ENCODE measurements around the gene TOR4A.

The TOR4A gene

DNA sequence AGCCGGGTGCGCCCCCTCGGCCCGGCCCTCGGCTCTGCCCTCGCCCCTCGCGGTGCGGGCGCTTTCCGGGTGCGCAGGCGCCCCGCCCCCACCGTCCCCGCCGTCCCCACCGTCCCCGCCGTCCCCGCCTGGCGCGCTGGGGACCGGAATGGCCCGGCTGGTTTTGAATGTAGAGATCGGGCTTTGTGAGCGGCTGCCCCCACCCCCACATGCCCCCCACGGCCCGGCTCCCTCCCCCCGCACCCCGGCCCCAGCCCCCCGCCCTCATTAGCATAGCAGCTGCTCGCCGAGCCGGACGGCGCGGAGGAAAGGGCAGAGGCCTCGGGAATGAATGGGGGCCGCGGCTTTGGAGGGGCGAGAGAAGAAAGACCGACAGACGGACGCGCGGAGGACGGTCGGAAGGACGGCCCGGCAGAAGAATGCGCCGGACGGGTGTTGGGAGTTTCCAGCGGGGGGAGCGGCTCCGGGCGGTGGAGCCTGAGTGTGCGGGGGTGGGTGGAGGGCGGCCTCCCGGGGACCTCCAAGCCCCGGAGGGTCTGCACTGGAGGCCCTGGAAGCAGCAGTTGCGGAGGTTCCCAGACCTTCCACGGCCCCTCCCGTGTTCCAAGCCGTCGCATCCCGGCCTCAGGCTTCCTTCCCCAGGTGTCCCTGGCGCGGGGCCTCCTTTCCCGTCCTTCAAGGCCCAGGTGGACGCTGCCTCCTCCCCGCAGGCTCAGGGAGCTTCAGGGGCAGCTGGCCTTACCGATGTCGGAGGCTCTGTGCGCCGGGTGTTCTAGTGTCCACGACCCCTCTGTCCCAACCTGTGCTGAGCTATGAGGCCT is 18.5 kb downstream of the TOR4A start:
- DNase-seq (ENCODE audit: low spot score), result no peak

DNA sequence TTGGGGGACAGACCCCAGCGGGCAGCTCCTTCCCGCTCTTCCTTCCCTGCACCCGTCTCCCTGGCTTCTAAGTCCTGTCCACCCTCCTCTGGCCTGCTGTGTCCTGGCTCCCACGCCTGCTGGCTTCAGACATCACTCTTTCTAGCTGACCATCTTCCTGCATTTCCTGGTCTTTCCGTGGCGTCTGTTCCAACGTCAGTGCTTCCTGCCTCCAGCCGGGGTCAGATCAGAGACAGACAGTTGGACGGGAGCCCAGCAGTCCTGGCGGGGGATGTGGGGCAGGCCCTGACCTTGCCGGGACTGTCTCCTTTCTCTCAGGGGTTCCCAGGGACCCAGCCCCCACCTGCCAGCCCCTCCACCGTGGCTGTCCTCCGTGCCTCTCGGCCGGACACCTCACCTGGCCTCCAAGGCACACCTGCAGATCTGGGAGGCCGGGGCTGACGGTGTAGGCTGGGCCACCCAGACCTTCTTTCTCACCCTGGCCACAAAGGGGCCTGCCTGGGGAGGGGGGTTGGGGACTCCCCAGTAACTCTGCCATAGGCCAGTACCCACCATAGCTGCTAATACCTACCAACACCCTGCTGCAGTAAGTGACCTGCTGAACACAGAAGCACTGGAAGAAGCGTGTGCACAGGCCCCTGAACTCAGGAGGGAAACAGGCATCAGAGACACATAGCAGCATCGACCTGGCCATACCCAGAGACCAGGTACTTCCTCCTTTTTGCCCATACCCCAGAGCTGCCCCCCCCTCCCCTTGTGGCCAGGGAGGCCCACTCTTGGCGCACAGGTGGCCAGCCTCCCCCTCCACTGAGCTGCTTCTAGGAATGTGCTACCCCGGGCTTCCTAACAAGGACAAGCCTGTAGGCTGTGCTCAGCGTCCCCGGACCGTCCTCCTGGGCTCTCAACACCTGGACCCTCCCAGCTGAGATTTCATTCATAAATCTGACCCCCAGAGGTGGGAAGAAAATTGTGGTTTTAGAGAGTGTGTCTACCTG is 19.4 kb downstream of the TOR4A start:
- peak; percentile 69 for DNase-seq (ENCODE audit: low spot score)

DNA sequence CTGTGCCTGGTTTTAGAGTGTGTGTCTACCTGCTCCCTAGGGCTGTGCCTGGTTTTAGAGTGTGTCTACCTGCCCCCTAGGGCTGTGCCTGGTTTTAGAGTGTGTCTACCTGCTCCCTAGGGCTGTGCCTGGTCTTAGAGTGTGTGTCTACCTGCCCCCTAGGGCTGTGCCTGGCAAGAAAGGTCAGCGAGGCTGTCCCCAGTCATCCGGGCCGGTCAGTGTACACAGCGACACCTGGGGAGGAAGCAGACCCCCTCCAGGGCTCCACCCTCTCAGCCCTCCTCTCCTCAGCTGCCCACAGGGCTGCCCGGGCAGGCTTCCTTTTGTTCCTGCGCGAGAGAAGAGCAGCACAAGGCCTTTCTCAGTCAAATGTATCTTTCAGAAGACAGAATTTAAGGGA is 20.4 kb downstream of the TOR4A start:
- no peak for DNase-seq (ENCODE audit: low spot score)

DNA sequence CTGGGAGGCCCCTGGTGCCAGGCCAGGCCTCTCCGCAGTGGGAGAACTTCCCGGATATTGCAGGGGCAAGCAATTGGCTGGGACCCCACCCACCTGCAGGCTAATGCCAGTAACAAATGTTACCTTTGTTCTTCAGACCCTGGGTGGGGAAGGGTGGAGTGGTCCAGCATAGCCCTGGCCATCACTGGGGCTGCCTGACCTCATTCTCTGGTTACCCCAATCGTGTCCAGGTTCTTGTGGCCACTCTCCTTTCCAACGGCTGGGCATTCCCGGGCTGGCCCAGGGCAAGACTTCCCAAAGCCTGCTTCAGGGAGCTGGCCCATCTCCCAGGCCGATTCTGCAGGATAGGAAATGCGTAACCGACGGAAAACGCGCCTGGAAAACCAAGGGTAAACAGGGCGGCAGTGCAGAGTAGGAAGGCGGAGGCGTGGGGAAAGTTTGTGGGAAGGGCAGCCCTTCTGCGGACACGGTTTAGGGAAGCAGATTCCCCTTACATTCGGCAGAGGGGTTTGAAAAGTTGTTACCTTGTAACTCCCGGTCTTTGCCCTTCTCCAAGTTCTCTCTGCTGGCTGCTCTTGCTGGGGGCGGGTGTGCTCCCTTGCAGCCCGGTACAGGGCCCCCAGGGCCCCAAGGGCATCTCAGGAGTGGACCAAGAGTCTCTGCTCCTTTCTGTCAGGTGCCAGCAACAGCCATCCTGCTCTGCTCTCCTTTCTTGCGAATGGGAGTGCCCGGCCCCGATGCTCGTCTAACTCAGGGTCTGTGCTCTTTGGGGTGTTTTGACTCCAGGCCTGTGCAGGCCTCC is 21.1 kb downstream of the TOR4A start:
- DNase-seq (ENCODE audit: low spot score), result no peak

DNA sequence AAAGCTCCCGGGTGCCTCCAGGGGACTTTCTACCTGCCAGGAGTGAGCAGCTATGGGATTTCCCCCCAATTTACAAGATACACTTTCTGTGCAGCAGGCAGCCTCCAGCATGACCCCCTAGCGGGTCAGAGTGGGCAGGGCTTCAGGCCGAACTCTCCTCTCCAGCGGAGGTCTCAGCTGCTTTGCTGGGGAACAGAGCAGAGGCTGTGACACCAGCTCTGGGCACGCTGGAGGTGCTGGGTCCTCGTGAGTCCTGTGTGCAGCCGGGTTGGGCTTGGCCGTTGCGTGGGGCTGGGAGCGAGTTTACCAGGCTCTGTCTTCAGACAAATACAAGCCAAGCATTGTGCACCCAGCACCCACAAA is 21.7 kb downstream of the TOR4A start:
- no peak for DNase-seq (ENCODE audit: low spot score)

DNA sequence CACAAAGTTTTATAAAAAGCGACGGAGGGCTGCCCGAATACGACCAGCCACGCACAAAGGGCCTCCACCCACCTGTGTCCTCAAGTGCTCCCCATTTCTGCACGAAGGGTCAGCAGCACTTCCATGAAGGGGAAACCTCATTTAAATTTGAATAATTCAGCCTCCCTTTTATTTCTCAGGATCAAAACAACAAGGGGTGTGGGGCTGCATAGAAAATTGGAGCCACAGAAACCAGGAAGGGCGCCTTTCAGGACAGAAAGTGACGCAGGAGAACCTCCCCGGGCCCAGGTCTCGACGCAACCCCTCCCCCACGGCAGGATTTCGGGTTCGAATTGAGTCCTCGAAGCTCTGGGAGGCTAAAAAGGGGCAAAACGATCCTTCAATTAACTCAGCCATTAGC is 22.4 kb downstream of the TOR4A start:
- no peak for DNase-seq (ENCODE audit: low spot score)

DNA sequence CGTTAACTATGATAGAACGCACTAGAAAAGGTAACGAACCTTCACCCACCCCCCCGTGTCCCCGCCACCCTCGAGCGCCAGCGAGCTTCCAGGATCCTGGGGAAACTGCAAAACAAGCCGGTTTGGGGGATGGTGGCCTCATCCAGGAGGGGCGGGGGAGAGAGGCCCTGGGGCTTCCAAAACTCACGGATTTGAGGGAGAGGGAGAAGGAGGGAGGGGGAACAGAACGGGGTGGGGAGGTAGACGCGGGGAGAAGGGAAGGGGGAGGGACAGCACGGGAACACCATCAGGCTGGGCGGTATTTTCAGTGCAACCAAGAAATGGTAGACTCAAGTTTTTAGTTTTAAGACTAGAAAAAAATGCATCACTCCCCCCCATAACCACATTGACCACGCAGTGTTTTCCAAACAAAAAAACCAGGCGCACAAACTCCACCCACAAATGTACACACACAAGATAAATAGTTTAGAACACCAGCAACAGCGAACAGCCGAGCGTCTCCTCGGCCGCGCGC is 23.1 kb downstream of the TOR4A start:
- DNase-seq (ENCODE audit: low spot score), result no peak

DNA sequence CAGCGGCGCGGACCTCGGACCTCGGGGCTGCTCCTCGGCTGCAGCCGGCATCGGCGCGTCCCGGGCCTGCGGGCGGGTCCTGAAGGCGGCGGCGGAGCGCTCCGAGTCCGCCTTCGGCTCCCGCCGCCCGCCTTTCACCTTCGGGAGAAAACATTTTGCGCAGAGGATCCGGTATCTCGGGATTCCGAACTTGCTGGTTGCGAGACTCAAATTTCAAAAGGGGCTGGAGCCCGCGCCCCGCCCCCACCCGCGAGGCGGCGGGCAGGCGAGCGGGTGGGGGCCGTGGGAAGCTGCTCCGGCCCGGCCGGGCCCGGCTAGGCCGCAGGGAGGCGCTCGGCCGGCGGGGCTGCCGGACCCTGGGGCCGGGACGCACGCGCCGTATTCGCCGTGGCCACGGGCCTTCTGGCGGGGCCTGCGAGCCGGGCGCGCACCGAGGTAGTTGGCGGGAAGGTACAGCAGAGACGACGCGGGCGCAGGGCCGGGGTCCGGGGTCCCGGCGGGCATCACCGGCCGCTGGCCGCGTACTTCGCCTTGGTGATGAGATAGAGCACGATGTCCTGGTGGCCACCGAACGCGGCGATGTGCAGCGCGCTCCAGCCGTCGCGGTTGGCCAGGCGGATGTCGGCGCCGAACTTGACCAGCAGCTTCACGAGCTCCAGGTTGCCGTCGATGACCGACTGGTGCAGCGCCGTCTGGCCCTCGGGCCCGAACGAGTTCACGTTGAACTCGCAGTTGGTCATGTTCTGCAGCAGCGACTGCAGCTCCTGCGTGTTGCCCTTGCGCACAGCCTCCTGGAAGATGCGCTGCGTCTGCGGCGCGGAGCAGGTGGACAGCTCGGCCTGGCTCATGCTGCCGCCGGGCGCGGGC is 23.8 kb downstream of the TOR4A start:
- no peak for DNase-seq (ENCODE audit: low spot score)

DNA sequence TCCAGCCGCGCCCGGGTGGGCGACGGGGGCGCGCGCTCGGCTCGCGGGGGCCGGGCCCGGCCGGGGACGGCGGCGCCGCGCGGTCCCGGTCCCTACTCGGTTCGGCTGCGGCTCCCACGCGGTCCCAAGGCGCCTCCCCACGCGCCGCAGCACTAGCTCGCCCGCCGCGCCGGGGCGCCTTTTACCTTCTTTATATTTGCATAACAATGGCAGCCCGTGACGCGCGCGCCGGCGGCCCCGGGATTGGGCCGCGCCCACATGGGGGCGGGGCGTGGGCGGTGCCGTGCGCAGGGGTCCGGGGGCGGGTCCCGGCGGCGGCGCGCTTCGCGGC is 24.6 kb downstream of the TOR4A start, which contains the start of gene NRARP:
NRARP (minus strand) TSS at position 154 of the 331 bp plus-strand sequence. CDS start 343 bp downstream, outside the sequence.
- DNase-seq (ENCODE audit: low spot score), result peak; percentile 88

DNA sequence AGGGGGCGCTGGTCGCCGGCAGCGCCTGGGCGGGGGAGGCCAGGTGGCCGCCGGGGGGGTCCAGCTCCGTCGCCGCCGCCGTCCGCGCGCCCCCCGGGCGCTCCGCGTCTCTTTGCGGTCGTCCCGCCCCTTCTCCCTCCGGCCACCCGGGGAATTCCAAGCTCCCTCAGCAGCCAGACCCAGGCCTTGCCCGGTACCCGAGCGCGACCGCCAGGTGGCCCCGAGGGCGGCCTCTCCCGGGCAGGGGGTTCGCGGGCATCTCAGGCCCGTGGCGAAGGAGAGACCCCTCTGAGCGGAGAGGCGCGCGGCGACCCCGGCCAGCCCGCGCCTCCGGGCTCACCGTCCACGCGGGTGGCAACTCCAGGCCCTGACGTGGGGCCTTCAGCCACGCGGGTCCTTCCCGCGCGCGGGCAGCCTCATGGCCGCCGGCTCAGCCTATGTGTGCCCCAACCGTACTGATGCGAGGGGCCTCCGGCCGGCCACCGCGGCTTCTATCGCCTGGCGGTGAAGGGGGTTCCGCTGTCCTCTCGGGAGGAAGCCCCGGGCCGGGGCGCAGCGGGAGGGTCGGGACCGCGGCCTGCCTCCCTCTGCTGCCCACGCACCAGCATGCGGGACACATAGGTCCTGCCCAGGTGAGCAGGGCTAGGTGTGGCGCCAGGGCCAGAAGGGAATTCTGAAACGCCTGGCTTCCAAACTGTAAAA is 25.1 kb downstream of the TOR4A start:
- DNase-seq (ENCODE audit: low spot score), result peak; percentile 94

DNA sequence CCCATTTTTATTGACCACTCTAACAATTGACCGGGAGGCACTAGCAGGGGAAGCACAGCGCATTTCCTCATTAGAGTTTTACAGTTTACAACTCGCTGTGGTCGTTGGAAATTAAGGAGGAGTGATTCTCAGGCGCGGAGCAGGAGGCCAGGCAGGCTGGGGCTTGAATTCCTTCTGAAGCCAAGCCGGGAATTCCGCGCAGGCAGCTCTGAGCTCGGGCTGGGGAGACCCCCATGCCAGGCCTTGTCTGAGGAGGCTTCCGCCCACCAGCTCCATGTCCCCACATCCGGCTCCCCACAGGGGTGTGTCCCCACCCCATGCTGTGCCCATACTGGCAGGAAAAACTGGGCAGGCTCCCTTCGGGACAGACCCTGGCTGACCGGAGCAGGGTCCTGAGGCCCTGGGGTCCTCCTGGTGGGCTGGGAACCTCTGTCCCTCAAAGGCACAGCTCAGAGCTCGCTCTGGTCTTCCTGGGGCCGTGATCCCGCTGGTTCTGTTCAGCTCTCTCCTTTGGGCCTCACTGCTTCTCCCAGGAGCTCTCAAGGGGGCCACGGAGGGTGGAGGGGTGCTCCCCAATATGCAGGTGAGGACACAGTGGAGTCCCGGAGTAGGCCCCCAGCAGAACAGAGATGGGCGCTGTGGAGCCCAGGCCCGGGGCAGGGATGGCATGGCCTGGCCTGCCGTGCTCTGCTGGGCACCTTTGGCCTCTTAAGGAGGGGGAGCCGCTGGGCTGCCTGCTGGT is 25.8 kb downstream of the TOR4A start:
- DNase-seq (ENCODE audit: low spot score), result no peak

DNA sequence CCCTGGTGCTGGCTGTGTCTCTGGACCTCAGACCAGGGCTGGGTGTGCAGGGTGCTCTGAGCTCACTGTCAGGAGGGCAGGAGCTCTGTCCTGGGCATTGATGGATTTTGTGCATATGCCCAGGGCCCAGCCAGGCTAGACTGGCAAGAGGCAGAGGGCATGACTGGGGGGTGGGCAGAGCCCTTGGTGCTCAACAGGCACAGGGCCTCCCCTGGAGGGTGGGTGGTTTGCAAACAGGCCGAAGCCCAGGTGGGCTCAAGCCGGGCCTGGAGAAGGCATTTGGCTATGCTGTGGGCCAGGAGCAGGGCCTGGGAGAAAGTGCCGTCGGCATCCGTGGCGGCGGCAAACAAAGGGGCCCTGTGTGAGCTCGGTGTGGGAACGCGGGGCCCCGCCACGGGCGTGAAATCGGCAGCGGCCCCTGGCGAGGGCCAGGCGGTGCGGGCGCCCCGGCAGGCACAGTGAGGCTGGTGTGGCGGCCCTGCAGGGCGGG is 26.4 kb downstream of the TOR4A start:
- no peak for DNase-seq (ENCODE audit: low spot score)

DNA sequence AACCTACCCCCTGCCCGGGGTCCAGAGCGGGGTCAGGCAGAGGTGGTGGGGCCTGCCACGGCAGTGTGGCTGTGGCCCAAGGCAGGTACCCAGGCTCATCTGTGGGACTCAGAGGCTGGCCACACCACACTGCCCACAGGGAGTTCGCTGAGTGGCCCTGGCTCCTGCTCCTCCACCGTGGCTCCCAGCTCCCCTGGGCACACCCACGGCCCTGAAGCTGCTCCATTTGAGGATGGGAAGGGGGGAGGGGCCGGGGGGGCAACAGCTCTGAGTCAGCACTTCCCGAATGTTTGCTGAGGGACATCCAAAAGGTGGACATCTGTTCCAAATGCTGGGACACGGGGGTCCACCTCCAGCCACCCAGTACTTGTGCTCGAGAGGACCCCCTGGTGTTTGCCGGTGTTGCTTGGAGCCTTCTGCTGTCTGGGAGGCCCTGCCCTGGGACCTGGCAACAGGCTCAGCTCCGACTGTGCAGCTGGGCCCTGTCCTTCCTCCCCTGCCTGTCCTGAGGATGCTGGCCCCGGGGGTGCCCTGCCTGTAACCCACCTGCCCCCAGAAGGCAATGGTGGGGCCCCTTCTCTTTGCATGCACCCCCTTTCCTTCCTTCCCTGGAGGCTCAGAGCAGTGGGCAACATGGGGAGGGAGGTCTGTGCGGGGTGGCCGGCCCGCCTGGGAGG is 27.0 kb downstream of the TOR4A start:
- DNase-seq (ENCODE audit: low spot score), result no peak

DNA sequence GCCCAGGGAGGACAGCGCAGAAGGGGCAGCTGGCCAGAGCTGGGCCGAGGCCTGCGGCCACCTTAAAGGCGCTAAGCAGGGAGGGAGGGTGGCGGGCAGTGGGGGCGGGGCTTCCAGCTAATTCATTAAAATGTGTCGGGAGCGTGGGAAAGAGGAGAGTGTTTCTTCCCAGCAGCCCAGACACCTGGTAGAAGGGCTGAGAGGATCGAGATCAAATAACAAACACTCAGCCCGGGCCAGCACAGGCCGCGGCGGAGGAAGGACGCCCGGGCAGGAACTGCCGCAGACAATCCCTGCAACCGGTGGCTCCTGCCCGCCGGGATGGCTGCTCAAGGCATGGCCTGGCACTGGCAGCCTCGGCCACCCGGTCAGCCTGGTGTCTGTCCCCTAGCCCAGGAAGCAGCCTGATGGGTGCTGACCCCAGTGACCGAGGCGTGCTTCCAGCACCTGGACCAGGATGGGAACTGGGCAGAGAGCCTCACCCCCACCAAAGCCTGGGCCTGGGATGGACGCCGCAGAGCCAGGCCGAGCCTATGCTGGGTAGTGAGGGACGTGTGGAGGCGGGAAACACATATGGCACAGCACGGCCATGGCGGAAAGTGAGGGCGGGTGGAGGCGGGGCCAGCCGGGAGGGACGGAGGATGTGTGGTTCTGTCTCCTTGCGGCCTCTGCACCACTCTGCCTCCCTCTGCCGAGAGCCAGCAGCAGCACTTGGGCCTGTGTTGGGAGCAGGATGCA is 27.7 kb downstream of the TOR4A start:
- peak; percentile 85 for DNase-seq (ENCODE audit: low spot score)

DNA sequence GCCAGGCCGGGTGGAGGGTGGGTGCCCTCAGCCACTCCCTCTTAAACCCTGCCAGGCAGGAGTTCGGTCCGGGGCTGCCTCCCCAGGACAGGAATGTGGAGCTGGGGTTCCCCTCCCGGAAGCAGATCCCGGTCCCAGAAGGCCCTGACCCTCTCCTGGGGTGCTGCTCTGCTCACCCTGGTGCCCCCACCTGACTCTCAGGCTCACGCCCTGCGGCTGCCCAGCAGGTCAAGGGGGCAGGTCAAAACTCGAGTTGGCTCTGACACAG is 28.2 kb downstream of the TOR4A start:
- no peak for DNase-seq (ENCODE audit: low spot score)

DNA sequence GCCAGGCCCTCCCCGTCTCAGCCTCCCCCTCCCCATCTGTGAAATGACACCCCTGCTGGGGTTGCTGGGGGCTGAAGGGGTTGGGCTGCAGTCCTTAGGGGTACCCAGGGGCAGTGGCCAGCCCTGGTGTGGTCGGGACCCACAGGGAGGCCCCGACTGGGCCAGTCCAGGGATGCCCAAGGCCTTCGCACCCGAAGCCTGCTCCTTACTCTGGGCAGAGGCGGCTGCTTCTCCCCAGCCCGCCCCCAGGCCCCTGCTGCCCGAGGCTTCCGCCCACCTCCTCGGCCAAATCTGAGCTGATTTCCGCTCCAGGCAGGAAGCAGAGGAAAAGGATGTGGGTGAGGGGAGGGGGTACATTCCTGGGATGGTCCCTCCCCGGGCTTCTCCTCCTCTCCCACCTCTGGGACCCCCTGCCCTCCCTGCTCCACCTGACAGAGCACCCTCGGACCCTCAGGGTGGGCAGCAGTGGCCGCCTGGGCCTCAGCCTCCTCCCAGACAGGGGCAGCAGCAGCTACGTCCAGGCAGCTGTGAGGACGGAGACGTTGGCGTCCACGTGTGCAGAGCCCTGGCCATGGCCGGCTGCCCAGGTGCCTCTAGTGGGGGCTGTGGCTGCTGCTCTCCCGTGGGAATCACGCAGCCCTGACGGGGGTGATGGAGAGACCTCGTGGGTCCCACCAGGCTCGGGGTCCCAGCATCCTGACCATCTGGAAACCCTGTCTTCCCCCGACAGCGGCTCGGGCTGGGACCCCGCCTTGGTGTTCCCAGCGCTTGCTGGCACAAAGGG is 28.7 kb downstream of the TOR4A start:
- DNase-seq (ENCODE audit: low spot score), result no peak

DNA sequence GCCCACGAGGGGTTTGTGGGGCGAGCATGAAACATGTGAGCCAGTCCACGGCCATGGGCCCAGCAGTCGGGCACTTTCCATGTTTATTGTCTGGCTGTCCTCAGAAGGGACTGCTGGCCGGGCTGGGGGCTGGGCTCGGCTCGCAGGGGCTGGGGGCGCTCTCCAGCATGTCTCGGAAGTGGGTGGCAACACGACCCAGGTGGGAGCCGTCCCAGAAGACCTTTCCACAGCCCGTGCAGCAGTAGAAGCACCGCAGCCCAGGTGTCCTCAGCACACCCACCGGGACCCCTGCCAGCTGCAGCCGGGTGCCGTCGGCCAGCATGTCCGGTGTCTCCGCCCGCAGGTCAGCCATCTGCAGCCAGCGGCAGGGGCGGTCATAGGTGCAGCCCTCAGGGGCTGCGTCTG is 29.3 kb downstream of the TOR4A start:
- DNase-seq (ENCODE audit: low spot score), result no peak
